ENCODE results near the gene CNTNAP4.

The CNTNAP4 gene

DNA sequence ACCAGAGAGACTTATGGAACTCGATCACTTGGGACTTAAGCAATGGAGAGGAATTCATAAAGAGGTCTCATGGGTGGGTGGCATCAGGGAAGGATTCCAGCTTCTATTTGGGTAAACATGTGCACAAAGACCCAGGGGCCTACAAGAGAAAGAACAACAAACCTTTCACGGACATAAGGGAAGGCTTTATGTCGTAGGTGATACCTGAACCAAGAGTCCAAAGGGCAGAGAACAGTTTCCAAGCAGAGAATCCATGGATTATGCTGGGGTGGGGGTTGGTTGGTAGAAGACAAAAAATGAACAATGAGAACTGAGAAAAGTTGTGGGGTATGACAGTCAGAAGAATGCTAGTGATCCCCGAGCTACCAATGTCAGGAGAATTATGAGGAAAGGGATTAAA is 119.8 kb downstream of the CNTNAP4 start:
- no peak for DNase-seq (ENCODE audit: low spot score)

DNA sequence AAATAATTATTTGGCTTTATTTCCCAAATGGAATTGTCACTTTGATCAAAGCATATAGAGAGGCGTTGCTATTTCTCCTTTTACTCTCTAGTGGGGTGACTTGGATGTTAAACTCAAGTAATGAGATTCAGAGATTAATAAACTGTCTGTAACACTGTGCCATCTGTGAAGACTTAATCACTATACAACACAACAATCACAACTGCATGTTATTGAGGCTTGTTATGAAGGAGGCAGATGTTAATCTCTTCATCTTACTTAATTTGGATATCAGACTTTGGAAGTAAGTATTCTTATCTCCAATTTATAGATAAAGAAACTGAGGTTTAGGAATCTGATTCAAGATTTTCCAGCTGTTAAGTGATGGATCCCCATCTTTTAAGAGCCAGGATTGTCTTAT is 132.5 kb downstream of the CNTNAP4 start:
- no peak for DNase-seq (ENCODE audit: low spot score)

DNA sequence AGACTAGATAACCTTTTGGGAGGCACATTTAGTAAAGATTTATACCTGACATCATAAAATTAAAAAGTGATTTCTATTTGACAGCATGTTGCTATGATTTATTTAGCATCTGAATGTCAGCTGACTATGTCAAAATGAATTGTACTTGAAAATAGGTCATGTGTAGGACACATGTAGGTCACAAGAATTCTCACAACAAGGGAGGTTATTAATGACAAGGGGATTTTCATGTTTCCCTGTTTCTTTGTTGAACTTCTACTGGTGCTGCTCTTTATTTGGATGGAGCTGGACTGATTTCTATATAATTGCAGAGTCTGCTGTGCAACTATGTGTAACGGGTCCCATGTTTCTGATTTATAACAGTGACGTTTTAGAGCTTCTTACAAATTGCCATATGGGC is 144.4 kb downstream of the CNTNAP4 start:
- DNase-seq (ENCODE audit: low spot score) = no peak

DNA sequence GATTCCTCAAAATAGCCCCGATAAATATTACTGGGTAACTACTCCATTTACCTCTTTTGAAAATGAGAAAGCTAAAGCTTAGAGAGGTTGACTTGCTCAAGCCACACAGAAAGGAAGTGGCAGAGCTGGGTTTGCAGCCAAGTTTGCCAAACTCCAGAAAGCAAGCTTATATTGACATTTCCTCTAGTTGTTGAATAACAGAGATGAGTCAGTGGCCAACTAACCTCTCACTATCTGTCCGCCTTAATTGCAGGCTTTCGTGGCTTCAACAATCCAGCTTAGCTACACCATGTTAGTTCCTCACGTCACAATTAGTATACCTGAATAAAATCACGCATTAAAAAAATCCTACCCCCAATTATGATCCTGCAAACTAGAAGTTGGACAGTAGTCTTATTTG is 151.7 kb downstream of the CNTNAP4 start:
- DNase-seq (ENCODE audit: low spot score) = no peak

DNA sequence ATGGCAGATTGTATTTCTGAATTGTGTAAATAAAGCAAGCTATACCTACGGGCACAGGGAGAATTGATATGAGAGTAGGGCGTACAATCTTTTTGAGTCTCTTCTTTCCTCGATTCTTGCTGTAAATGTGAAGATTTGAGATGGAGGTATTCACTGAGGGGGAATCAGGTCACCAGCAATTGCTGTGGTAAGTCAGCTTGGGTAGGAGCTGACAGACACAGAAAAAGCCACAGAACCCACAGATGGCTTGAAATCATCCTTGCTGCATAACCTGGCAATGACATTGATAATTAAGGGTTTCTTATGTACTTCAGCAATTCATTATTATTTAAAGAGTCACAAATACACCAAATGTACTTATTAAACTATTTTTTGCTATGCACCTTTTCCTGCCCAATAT is 164.2 kb downstream of the CNTNAP4 start:
- no peak for DNase-seq (ENCODE audit: low spot score)

DNA sequence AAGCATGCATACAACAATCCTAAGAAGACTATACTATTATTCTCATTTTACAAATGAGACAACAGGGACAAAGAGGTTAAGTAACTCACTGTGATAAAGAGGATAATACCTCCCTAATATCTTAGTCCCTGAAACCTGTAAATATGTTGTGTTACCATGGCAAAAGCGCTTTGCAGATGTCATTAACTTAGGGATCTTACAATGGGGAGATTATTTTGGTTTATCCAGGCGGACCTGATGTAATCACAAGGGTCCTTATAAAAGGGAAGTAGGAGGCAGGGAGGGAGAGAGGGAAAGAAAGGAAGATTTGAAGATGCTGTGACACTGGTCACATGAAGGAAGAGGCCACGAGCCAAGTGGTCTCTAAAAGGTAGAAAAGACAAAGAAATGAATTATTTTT is 164.7 kb downstream of the CNTNAP4 start:
- DNase-seq (ENCODE audit: low spot score) = no peak

DNA sequence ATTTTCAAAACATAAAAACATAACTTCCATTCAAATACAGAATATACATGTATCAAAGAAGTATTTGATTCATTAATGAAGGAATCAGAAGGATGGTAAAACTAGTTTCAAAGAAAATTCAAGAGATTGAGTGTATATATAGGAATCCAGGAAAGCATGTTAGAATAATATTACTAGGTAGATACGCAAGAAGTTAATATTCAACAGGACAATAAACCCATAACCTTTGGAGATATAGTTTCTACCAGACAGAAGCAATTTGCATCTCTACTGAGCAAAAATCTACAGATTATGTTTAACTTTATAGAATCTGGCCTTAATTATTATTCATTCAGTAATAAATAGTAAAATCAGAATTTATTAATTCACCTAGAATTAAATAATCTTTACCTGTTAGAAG is 166.8 kb downstream of the CNTNAP4 start:
- no peak for DNase-seq (ENCODE audit: low spot score)

DNA sequence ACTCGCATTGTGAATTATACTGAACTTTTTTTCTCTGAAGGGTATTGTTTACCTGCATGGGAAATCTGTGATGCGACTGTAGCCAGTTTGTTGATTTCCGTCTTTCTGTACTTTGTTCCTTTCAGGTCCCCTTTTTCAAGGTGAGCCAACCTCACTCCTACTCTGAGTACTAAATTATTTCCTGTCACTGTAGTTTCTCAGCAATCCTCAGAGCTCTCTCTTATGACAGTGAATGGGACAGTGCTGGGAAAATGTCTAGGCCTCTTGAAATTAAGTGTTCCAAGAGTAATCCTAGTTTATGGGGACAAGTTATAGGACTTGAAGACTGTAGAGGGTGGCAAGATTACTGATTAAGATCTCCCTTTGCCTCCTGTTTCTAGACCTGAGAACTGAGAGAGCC is 167.6 kb downstream of the CNTNAP4 start:
- no peak for DNase-seq (ENCODE audit: low spot score)

DNA sequence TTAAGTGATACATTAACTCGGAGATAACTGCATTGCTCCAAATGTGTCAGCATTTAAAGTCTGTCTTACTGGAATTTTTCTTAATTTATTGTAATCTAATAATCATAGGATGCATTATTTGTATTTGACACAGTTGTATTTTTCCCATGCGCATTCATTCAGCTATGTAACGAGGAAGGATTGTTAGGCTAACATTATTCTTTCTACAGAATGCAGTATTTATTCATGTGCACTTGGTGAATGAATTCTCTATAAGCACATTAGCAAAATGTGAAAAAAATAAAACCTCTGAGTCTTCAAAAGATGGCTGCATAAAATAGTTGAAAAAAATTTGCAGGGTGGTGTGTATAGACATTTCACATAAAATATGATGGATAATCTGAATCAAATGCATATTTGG is 168.6 kb downstream of the CNTNAP4 start:
- DNase-seq (ENCODE audit: low spot score) = no peak

DNA sequence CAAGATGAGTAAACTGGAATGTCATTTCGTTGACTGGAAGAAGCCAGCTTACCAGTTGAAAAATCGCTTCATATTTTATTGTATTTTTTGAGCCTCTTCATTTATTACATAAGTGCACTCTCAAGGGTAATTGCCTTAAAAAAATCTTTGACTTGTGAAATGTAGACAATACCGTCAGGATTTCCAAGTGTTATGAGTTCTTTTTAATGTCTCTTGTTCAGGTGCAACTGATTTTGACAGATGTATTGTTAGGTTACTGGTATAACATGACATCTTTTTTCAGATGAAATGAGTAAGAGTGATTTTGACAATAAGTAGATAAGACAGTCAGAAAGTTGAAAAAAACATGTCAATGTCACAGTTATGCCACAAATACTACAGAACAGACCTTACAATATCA is 169.1 kb downstream of the CNTNAP4 start:
- no peak for DNase-seq (ENCODE audit: low spot score)

DNA sequence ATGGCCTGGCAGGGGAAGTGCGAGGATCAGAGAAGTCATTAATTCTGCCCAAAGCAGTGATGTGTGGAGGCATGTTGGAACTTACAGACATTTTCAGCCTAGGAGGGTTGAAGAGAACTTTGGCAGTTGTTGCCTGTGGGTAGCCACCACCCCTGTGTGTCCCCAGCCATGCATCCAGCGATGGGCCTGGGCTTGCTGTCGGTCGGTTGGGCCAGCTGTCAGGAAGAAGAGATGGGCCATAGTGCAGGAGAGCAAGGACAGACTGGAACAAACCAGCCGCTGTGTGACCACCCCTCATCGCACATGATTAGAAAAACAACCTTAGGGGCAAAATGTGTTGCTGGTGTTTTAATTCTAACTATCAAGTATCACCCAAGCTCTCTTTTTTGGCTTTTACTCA is 173.7 kb downstream of the CNTNAP4 start:
- no peak for DNase-seq (ENCODE audit: low spot score)

DNA sequence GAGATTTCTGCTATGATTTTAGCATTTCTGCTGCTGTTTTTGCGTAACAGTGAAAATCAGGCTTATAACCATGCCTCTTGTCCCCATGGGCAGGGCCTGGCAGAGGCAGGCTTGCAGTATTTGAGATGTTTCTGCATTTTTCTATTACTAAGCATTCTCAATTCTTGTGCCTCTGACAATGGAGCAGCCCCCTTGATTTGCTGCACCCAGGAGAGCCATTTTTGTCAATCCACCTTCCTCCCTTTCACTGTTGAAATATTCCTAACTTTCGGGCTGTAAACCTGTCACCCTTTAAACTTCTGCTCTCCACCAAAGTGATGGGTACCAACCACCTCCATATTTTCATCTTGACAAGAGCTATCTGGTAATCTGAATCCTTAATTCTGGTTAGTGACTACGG is 178.1 kb downstream of the CNTNAP4 start:
- DNase-seq (ENCODE audit: low spot score) = no peak

DNA sequence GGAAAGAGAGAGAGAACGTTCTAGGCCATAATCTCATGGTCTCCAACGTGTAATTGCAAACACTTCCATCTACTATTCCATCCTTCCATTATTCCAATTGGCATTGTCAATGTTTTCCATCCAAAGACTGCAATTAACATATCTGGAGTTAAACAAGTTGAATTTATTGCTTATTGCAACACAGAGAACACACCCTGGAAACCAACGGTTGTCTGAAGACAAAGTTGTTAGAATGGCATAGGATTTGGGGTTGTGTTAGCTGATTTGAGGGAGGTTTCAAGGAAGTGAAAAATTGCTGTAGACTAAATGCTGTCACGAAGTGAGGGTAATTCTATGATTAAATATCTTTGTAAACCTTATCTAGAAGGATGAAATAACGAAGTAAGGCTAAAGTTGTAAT is 178.8 kb downstream of the CNTNAP4 start:
- DNase-seq (ENCODE audit: low spot score) = no peak

DNA sequence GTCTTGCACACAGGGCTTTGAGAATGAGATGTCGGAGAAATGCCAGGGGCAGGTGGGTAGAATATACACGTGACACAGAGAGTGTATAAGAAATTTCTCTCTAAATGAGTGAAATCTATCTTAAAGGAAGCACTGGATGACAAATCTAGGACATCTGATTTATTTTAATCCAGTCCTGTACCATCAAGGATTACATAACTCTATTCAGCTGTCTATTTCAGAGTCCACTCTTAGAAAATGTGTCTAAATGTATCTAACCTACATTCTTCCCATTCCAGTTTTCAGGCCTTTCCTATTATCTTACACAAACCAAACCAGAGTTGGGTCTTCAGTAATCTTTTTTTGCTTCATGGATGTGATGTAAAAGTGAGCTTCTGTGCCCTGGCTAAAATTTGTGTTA is 181.9 kb downstream of the CNTNAP4 start:
- no peak for DNase-seq (ENCODE audit: low spot score)

DNA sequence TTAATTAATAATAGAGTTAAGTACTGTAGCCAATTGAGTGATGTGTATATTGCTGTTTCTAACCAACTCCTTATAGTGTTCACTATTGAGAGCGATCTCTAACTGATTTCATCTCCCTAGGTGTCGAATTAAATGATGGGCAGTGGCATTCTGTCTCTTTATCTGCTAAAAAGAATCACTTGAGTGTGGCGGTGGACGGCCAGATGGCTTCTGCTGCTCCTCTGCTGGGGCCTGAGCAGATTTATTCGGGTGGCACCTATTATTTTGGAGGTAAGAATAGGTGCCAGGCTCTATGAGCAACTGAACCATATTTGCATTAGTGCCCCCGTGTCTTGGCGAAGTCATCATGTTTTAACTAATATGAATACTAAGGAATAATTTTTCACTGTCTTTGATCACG is 184.6 kb downstream of the CNTNAP4 start:
- DNase-seq (ENCODE audit: low spot score) = no peak

DNA sequence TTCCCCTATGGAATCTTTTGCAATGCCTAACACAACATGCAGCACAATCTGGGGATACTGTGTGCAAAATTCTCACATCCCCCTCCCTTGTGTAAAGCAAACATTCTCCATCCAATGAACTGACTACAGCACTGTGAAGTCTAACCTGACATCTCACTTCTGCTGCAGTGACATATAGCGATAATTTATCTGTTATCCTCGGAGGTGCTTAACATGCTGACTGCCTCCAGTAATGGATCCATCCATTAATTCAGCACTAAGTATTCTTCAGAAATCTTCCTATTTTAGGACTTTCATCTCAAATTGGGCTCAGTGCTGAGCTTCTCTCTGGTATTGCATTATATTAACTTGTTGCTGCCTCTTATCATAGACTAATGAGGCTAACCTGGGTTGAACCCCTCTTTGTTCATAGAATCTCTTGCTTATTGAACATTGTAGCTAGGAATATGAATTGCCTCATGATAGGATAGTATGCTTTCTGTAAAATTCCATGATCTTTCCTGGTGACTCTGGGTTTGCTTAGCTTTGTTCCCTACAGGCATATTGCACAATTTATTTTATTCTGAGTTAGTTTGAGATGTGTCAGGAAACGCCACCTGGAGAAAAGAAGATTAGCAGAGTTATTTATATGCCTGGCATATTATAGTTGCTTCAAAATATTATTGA is 187.9 kb downstream of the CNTNAP4 start:
- DNase-seq (ENCODE audit: low spot score) = no peak

DNA sequence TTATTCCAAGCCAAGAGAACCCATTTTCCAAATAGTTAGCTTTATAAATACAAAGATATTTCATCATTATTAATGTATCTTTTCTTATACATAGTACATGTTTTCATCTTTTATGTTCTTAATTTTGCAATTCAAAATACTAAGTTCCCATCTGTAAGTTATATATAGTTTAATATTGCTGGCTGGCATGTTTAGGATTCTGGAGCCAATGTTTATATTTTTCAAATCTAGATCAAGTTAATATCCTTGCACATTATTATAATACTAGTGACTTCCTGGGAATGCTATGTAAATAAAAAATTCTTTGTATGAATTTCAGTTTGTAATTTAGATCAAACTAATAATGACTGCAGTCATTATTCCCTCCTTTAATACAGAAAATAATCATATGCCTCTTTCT is 189.7 kb downstream of the CNTNAP4 start:
- DNase-seq (ENCODE audit: low spot score) = no peak

DNA sequence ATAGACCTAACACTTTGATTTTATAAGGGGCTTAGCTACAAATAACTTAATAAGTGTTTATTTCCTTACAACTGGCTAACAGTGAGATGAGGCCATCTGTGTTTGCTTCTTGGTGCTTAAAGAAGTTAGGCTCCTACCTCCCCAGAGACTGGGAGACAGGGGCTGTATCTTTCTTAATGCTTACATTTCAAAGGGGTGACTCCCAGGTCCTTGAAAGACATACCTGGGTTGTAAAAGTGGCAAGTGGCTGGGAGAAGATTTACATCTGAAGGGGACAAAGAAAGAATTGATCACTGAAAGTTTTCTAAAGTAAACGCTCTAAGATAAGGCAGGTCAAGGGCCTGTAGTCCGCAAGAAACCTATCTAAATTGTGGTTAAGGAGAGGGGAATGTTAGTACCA is 196.8 kb downstream of the CNTNAP4 start:
- no peak for DNase-seq (ENCODE audit: low spot score)

DNA sequence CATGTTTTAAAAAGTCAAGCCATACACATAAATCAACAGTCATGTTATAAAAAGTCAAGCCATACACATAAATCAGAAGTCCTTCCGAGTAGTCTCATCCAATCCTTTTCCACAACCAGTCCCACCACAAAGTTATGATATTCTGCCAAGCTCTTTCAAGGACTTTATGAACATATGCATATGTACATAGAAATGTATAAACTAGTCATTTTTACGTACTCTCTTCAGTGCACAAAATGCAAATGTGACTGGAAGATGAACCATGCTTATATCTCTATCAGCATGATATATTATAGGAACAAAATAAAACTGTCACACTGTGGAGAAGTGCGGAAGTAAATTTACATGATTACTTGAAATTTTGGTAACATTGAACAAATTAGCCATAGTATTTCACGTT is 200.9 kb downstream of the CNTNAP4 start:
- no peak for DNase-seq (ENCODE audit: low spot score)

DNA sequence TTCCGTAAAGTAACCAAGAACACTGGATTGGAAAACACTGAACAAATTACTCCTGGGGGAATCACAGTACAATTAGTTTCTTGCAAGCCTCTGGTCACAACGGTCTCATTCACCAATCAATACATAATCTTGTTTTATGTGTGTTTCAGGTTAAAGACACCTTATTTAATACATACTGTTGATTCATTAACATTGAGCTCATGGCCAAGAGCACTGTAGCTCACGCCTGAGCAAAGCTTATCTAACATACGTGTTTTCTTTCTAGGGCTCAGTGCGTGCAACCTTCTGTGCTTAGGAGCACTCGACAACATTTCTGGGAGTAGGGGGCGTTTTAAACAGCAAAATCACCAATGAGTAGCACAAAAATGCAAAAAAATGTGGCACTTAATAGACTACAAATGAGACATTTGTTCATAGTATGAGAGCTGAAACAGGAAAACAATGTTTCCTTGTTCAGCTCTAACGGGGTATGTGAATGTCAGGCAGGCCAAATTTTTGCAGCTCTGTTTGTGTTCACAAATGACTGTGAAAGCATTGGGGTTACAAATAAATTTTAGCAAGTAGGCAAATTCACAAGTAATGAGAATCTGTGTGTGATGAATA is 206.2 kb downstream of the CNTNAP4 start:
- DNase-seq (ENCODE audit: low spot score) = no peak

DNA sequence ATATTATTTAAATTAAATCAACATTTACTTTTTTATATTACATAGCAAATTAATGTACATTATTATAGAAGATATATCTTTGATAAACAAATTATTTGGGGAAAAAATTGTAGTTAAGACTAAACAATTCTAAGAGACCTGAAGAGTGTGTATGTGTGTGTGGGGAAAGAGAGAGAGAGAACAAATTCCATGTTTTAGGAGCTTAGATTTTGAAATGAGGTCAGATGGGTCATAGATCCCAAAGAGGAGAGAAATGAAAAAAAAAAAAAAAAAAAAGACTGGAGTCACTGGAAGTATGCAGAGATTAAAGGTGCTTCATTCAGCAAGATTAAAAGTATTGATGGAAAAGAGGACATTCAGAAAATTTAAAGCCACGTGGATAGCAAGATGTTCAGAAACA is 206.8 kb downstream of the CNTNAP4 start:
- DNase-seq (ENCODE audit: low spot score) = no peak

DNA sequence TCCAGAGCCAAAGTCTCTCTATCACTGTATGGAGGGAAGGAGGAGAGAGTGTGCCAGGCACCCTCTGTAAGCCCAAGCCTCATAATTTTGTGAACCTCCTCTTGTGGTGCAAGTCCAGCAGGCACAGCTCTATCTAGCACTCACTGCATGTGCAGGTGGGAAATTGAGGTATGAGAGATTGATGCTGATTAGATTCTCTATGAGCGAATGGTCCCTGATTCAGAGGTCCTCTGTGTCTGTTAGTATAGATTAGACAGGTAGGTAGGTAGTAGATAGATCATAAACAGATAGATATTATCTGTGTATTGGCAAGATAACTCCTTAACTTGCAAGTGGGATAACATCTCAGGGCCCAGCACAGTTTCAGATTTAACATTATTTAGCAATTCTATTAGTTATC is 209.5 kb downstream of the CNTNAP4 start:
- DNase-seq (ENCODE audit: low spot score) = no peak

DNA sequence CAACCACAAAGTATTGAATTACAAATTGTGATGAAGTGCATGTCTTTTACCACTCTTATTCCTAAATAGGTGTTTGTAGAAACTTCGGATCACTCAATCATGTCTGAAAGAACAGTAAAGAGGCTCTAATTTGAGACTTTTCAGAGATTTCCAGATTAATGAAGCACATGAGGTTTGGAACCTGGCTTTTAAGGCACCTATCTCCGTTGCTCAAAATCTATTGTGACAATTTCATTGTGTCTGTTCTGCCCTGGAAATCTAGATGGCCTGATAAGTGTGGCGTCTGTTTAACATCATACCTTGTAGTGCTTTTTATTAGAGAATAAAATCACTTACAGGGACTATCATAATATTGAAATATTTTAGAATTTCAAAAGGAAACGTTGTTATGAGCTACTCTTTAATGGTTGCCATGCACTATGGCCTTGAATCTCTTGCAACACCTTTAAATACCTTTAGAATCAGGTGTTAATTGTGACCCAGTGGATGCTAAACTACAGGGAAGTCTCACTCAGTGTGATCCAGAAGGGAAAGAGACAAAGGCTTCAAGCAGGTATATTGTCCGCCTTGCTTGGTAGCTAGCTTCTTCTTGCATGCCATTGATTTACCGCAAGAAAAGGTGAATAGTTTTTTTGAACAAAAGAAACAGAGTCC is 210.3 kb downstream of the CNTNAP4 start:
- DNase-seq (ENCODE audit: low spot score) = no peak

DNA sequence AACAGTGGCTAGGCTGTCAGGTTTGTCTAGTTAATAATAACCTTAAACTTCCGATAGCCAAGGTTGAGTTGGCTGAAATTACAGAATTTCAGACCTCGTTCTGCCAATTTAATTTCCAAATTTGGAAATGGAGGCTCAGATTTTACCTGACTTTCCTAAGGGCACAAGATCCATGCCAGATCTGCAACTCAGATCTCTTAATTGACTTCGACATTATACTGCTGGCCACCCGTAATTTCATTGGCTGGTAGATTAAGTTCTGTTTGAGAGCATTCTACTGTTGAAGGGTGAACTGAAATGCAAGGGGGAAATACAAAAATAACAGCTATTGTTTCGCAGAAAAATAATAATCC is 210.8 kb downstream of the CNTNAP4 start:
- DNase-seq (ENCODE audit: low spot score) = no peak
